ENCODE results near the gene KRTAP19-3. TPM values are rescaled to one million over a fixed set of nuclear protein-coding genes. Genes with fewer than 3 reads are reported as not detected.
"Not testable (repeated sequence)": the region's sequence is repeated elsewhere in the genome, so short reads cannot be mapped to it uniquely, and the experiment has no call there.

The KRTAP19-3 gene
- total RNA-seq = not detected
- not detected for polyA plus RNA-seq (ENCODE audit: insufficient read depth in 1 of 8, insufficient read length in 8 of 8, low replicate concordance in 1 of 8)
- long read RNA-seq, donor 1 = 0 reads
- long read RNA-seq, donor 2 = 0 reads
- long read RNA-seq, donor 3 = 0 reads
- long read RNA-seq, donor 4 = 0 reads
- long read RNA-seq, donor 5 = 0 reads
- long read RNA-seq, donor 6 = 0 reads
- long read RNA-seq, donor 7 = 0 reads
- long read RNA-seq, donor 8 = 0 reads
- long read RNA-seq, donor 9, partial matches to known transcripts = 0 of 1 reads
- long read RNA-seq, donor 9, other reads (novel, unspliced or antisense) = 0 of 1 reads
- long read RNA-seq, donor 10 = 0 reads
- long read RNA-seq, donor 11 = 0 reads

DNA sequence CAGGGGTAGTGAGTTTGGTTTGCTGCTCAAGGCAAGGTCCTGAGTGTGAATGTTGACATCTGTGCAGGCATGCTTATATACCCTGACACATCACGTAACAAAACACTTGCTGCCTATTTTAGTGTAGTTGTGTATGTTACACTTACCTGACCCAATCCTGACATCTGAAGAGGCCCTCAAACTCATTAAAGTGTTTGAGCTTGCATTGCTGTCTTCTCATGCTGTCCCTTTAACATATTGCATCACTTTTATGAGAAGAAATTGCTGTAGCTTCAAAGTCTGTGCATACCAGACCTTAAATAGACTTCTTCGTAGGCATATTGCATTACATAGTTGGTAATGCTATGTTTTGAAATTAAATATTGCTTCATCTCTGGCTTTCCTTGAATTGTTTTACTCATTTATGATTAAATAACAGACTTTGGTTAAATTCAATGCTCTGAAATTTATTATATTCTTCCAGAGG is at the start of gene KRTAP19-3:
Gene KRTAP19-3, minus strand, starts transcription at position 51 of the 466 bp plus-strand sequence. CDS start 56 bp downstream, outside the sequence.
- Histone ChIP-seq H3K4me3 (ENCODE audit: low read length) (no peak within 1 kb of the TSS), H3K9me3 (replicated peaks; ENCODE audit: control insufficient read depth, low read depth, low read length) (peaks cover 2% of the 10 kb centered on the region), H3K36me3 (ENCODE audit: control insufficient read depth, insufficient read depth, low read length) (no peaks in the 10 kb centered on the region), H3K4me1 (ENCODE audit: control insufficient read depth, insufficient read depth, low read length) (no peaks in the 10 kb centered on the region), H3K27ac (ENCODE audit: low read length) (no peak within 1 kb of the TSS), H3K27me3 (ENCODE audit: control insufficient read depth, insufficient read depth, low read length) (no peaks in the 10 kb centered on the region)
- no peak for DNase-seq
- no CpG with 5 or more reads among the region's 2 CpGs for WGBS (ENCODE audit: insufficient coverage)

DNA sequence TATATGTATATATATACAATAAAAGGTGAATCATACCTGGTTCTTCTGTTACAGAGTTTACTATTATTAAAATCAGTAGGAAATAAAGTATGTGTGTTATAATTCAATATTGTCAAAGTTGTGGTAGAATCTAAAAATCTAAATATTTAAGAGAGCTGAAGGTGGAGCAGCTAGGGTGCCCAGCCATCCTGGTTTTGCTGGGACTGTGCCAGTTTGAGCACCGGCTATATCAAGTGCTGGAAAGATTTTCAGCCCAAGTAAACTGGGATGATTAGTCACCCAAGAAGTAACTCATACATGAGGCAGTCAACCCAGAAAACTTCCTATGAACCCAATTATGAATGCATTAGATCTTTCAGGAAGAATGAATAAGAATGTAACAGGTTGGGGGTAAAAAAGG is 27.1 kb upstream of the KRTAP19-3 start:
- no peak for DNase-seq
- no CpG with 5 or more reads among the region's 1 CpG for WGBS (ENCODE audit: insufficient coverage)
- Histone ChIP-seq H3K4me3 (ENCODE audit: low read length) (no peak overlapping the region), H3K27me3 (ENCODE audit: control insufficient read depth, insufficient read depth, low read length) (no peaks in the 10 kb centered on the region), H3K9me3 (replicated peaks; ENCODE audit: control insufficient read depth, low read depth, low read length) (no peaks in the 10 kb centered on the region), H3K4me1 (ENCODE audit: control insufficient read depth, insufficient read depth, low read length) (no peaks in the 10 kb centered on the region), H3K36me3 (ENCODE audit: control insufficient read depth, insufficient read depth, low read length) (no peaks in the 10 kb centered on the region), H3K27ac (ENCODE audit: low read length) (no peak overlapping the region)

DNA sequence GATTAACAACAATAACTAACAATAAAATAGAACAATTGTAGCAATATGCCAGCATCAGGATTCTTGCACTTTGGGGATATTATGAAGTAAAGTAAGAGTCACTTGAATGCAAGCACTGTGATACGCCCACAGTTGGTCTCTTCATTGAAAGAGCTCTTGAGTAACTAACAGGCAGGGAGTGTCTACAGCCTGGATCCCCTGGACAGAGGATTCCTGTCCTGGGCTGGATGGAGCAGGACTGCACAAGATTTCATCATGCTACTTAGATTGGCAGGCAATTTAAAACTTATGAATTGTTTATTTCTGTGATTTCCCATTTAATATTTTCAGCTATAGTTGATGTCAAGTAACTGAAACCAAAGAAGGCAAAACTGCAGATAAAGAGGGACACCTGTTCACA is 23.9 kb upstream of the KRTAP19-3 start:
- 100% methylated on average over 1 of the region's 1 CpG for WGBS (ENCODE audit: insufficient coverage)
- Histone ChIP-seq H3K27me3 (ENCODE audit: control insufficient read depth, insufficient read depth, low read length) (no peaks in the 10 kb centered on the region), H3K27ac (ENCODE audit: low read length) (no peak overlapping the region), H3K9me3 (replicated peaks; ENCODE audit: control insufficient read depth, low read depth, low read length) (no peaks in the 10 kb centered on the region), H3K4me1 (ENCODE audit: control insufficient read depth, insufficient read depth, low read length) (no peaks in the 10 kb centered on the region), H3K36me3 (ENCODE audit: control insufficient read depth, insufficient read depth, low read length) (no peaks in the 10 kb centered on the region), H3K4me3 (ENCODE audit: low read length) (no peak overlapping the region)
- no peak for DNase-seq

DNA sequence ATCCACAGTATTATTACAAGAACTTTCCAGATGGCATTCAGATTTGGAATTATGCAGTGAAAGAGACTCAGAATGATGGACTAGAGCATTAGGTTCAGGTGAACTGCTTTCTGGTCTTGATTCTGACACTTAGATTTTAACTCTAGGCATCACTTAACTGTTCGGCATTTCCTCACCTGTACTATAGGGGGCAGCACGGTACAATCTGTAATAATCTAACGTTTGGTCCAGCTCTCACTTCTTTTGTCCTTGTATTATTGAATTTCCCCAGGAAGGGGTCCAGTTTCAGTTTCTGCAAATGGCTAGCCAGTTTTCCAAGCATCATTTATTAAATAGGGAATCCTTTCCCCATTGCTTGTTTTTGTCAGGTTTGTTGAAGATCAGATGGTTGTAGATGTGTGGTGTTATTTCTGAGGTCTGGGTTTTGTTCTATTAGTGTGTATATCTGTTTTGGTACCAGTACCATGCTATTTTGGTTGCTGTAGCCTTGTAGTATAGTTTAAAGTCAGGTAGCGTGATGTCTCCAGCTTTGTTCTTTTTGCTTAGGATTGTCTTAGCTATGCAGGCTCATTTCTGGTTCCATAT is 13.9 kb upstream of the KRTAP19-3 start:
- not testable (repeated sequence) for H3K36me3 ChIP-seq (ENCODE audit: control insufficient read depth, insufficient read depth, low read length); H3K4me1 ChIP-seq (ENCODE audit: control insufficient read depth, insufficient read depth, low read length); H3K27me3 ChIP-seq (ENCODE audit: control insufficient read depth, insufficient read depth, low read length); H3K27ac ChIP-seq (ENCODE audit: low read length); H3K9me3 ChIP-seq (replicated peaks; ENCODE audit: control insufficient read depth, low read depth, low read length); H3K4me3 ChIP-seq (ENCODE audit: low read length); DNase-seq
- 60% methylated on average over 2 of the region's 4 CpGs for WGBS (ENCODE audit: insufficient coverage)

DNA sequence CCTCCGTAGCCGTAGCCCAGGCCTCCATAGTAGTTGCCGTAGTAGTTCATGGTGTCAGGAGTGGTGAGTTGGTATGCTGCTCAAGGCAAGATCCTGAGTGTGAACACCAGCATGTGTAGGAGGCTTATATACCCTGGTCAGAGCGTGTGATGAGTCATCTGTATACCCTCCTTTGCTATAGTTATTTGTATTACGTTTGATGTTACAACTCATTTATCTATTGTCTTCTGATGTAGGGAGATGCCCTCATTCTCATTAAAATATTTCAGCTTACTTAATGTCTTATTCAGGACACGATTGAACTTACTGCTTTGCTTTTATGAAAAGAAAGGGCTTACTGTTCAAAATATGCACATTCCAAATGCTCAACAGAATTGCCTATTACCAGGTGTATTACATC is 10.2 kb upstream of the KRTAP19-3 start, which contains the start of gene KRTAP19-5:
Gene KRTAP19-5, minus strand, starts transcription at position 101 of the 400 bp plus-strand sequence. Its CDS starts 51 bp downstream, at position 50.
- Histone ChIP-seq H3K27ac (ENCODE audit: low read length) (no peak within 1 kb of the TSS), H3K9me3 (replicated peaks; ENCODE audit: control insufficient read depth, low read depth, low read length) (no peaks in the 10 kb centered on the region), H3K27me3 (ENCODE audit: control insufficient read depth, insufficient read depth, low read length) (no peaks in the 10 kb centered on the region), H3K4me1 (ENCODE audit: control insufficient read depth, insufficient read depth, low read length) (no peaks in the 10 kb centered on the region), H3K36me3 (ENCODE audit: control insufficient read depth, insufficient read depth, low read length) (no peaks in the 10 kb centered on the region), H3K4me3 (ENCODE audit: low read length) (no peak within 1 kb of the TSS)
- 100% methylated on average over 3 of the region's 6 CpGs for WGBS (ENCODE audit: insufficient coverage)
- no peak for DNase-seq

DNA sequence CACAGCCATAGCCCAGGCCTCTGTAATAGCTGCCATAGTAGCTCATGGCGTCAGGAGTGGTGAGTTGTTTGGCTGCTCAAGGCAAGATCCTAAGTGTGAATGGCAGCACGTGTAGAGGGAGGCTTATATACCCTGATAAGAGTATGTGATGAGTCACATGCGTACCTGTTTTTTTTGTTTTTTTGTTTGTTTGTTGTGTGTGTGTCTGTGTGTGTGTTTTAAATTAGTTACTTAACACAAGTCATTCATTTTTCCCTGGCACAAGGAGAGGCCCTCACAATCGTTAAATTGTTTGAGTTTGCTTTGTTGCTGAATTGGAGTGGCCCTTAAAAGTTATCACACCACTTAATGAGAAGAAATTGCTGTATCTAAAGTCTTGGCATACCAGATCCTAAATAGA is 5.3 kb upstream of the KRTAP19-3 start, which contains the start of gene KRTAP19-4:
Gene KRTAP19-4, minus strand, starts transcription at position 101 of the 400 bp plus-strand sequence. Its CDS starts 55 bp downstream, at position 46.
- Histone ChIP-seq H3K36me3 (ENCODE audit: control insufficient read depth, insufficient read depth, low read length) (no peaks in the 10 kb centered on the region), H3K27ac (ENCODE audit: low read length) (no peak within 1 kb of the TSS), H3K4me1 (ENCODE audit: control insufficient read depth, insufficient read depth, low read length) (no peaks in the 10 kb centered on the region), H3K27me3 (ENCODE audit: control insufficient read depth, insufficient read depth, low read length) (no peaks in the 10 kb centered on the region), H3K4me3 (ENCODE audit: low read length) (no peak within 1 kb of the TSS), H3K9me3 (replicated peaks; ENCODE audit: control insufficient read depth, low read depth, low read length) (no peaks in the 10 kb centered on the region)
- no peak for DNase-seq
- WGBS (ENCODE audit: insufficient coverage) = 80% methylated on average over 1 of the region's 4 CpGs

DNA sequence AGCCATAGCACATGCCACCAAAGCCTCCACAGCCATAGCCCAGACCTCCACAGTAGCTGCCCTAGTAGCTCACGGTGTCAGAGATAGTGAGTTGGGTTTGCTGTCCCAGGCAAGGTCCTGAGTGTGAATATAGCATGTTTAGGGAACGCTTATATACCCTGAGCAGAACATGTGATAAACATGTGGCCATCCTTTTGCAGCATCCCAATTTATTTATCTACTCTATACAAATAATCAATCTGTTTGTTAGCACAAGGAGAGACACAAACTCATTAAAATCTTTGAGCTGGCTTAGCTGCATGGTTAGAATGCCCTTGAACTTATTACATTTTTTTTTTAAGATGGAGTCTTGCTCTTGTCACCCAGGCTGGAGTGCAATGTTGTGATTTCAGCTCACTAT is 4.5 kb downstream of the KRTAP19-3 start, which contains the start of gene KRTAP19-2:
Gene KRTAP19-2, minus strand, starts transcription at position 101 of the 400 bp plus-strand sequence. Its CDS starts 88 bp downstream, at position 13.
- no peak within 1 kb of the TSS for H3K27ac ChIP-seq (ENCODE audit: low read length)
- H3K4me1 ChIP-seq (ENCODE audit: control insufficient read depth, insufficient read depth, low read length) = no peaks in the 10 kb centered on the region
- WGBS (ENCODE audit: insufficient coverage) = no CpG with 5 or more reads among the region's 2 CpGs
- no peaks in the 10 kb centered on the region for H3K27me3 ChIP-seq (ENCODE audit: control insufficient read depth, insufficient read depth, low read length)
- H3K4me3 ChIP-seq (ENCODE audit: low read length) = no peak within 1 kb of the TSS
- DNase-seq = no peak
- peaks cover 5% of the 10 kb centered on the region for H3K9me3 ChIP-seq (replicated peaks; ENCODE audit: control insufficient read depth, low read depth, low read length)
- no peaks in the 10 kb centered on the region for H3K36me3 ChIP-seq (ENCODE audit: control insufficient read depth, insufficient read depth, low read length)

DNA sequence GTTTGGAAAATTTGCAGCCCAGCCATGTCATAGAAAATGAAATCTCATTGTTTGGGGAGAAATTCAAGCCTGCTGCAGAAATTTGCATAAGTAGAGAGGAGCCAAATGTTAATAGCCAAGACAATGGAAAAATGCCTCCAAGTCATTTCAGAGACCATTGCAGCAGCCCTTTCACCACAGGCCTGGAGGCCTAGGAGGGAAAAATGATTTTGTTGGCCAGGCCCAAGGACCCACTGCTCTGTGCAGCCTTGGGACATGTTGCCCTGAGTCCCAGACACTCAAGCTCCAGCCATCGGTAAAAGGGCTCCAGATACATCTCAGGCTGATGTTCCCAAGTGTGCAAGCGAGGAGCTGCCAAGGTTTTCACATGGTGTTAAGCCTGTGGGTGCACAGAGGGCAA is 5.6 kb downstream of the KRTAP19-3 start:
- Histone ChIP-seq H3K27me3 (ENCODE audit: control insufficient read depth, insufficient read depth, low read length) (no peaks in the 10 kb centered on the region), H3K9me3 (replicated peaks; ENCODE audit: control insufficient read depth, low read depth, low read length) (peaks cover 3% of the 10 kb centered on the region), H3K36me3 (ENCODE audit: control insufficient read depth, insufficient read depth, low read length) (no peaks in the 10 kb centered on the region), H3K4me1 (ENCODE audit: control insufficient read depth, insufficient read depth, low read length) (no peaks in the 10 kb centered on the region), H3K27ac (ENCODE audit: low read length) (no peak overlapping the region), H3K4me3 (ENCODE audit: low read length) (no peak overlapping the region)
- 70% methylated on average over 1 of the region's 2 CpGs for WGBS (ENCODE audit: insufficient coverage)
- no peak for DNase-seq

DNA sequence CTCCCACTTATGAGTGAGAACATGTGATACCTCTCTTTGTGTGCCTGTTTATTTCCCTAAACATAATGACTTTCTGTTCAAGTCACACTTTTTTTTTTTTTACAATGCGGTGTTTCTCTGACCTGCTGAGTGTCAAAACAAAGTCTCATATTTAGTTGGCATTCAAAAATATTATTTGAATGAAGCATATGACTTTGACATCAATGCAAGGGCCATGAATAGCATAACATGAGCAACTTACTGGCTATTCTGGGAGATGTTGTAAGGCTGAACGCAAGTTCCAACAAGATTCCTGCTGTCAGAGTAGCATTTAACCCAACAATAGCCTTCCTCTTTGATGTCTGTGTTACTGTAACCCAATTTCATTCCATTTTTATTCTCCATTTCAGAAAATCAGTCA is 9.7 kb downstream of the KRTAP19-3 start:
- WGBS (ENCODE audit: insufficient coverage) = 57% methylated on average over 1 of the region's 2 CpGs
- Histone ChIP-seq H3K9me3 (replicated peaks; ENCODE audit: control insufficient read depth, low read depth, low read length) (peaks cover 3% of the 10 kb centered on the region), H3K4me1 (ENCODE audit: control insufficient read depth, insufficient read depth, low read length) (no peaks in the 10 kb centered on the region), H3K27me3 (ENCODE audit: control insufficient read depth, insufficient read depth, low read length) (no peaks in the 10 kb centered on the region), H3K27ac (ENCODE audit: low read length) (no peak overlapping the region), H3K4me3 (ENCODE audit: low read length) (no peak overlapping the region), H3K36me3 (ENCODE audit: control insufficient read depth, insufficient read depth, low read length) (no peaks in the 10 kb centered on the region)
- DNase-seq = no peak

DNA sequence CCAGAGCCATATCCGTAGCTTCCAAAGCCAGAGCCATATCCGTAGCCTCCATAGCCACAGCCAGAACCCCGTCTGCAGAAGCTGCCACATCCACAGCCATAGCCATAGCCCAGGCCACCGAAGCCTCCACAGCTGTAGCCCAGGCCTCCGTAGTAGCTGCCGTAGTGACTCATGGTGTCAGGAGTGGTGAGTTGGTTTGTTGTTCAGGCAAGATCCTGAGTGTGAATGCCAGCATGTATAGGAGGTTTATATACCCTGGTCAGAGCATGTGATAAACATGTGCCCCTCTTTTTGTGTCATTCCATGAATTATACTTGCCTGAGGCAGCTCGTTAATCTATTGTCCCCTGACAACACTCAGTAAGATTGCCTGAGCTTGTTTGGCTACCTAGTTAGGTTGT is 11.7 kb downstream of the KRTAP19-3 start, which contains the start of gene KRTAP19-1:
Gene KRTAP19-1, minus strand, starts transcription at position 223 of the 400 bp plus-strand sequence. Its CDS starts 50 bp downstream, at position 173.
- H3K27ac ChIP-seq (ENCODE audit: low read length) = no peak within 1 kb of the TSS
- no peaks in the 10 kb centered on the region for H3K4me1 ChIP-seq (ENCODE audit: control insufficient read depth, insufficient read depth, low read length)
- 96% methylated on average over 4 of the region's 7 CpGs for WGBS (ENCODE audit: insufficient coverage)
- H3K4me3 ChIP-seq (ENCODE audit: low read length) = no peak within 1 kb of the TSS
- no peaks in the 10 kb centered on the region for H3K9me3 ChIP-seq (replicated peaks; ENCODE audit: control insufficient read depth, low read depth, low read length)
- DNase-seq = no peak
- no peaks in the 10 kb centered on the region for H3K36me3 ChIP-seq (ENCODE audit: control insufficient read depth, insufficient read depth, low read length)
- H3K27me3 ChIP-seq (ENCODE audit: control insufficient read depth, insufficient read depth, low read length) = no peaks in the 10 kb centered on the region

Data from muscle of leg (tissue), 16 donors.